ENCODE data around the gene SERPINB10.

DNA sequence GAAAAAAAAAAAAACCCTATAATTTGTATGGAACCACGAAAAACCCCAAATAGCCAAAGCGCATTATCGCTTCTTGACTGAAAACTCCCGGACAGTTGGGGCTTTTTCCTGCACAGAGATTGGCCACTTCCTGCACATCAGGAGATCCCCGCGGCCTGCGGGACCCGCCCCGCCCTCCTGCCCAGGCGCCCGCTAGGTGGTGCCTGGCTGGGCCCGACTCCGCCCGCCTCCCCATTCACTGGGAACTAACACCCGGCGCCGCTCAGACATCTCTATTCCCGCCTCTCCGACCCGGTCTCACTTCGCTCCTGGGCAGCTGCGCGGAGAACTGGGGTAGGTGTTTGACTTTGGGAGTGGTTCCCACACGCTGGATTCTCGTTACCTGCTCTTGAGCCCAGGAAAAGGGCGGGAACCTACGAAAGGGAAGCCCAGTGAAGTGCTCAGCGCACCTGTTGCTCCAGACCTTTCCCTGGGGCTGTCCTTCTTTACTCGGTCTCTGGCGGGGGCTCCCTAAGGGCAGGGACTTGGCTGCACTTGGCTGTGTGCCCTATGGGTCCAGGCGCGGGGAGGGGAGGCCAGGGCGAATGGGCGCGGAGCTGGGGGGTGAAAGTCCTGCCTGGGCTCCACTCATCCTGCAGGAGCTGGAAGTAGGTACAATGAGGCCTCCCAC, 41.4 kb downstream of the SERPINB10 start, which contains the start of gene HMSD:
- TF ChIP-seq CTCF (IDR thresholded peaks at IDR 0.05) (no peak), EP300 (IDR thresholded peaks at IDR 0.05) (no peak)
